GM18867 (cell line): Measurements from ENCODE around the gene C2orf76.
"Not testable (repeated sequence)": the region's sequence is repeated elsewhere in the genome, so short reads cannot be mapped to it uniquely, and the experiment has no call there.

Experiments used
- ATAC-seq: cut with Tn5 transposase; IDR thresholded peaks from one replicate; pipeline ENCODE4 v1.9.1; 2021; ENCODE audit warnings: mild to moderate bottlenecking, moderate library complexity; ENCODE audit not compliant: unreplicated experiment

Gene C2orf76

DNA sequence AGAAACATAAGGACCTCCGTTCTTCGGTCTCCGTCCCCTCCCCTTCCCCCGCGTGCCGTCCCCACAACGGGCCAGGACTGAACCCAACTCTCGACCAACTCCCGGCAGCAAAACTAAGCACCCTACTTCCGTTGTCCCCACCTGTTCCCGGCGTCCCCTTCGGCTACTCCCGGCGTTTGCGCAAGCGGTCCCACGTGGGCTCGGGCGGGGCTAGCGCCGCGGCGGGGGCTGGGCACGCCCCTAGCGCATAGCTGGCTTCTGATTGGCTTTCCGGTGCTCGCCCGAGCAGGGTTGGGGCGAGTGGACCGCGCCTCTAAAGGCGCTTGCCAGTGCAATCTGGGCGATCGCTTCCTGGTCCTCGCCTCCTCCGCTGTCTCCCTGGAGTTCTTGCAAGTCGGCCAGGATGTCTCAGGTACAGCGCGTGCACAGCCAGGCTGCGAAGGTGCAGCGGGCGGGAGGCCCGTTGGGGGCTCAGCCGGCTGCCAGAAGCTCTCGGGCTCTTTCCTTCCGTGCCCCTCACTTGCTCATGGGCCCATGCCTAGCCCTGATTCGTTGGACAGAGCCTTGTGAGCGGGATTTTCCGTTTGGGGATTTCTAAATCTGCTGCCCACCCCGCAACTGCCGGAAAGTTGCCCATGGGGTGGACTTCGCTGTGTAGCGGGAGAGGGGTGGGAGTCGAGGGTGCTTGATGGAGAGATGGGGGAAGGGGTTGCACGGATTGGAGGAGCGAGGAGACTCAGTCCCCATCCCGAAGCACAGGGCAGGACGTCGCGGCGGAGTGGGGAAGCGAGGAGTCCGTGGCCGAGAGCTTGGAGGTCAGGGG, at the start of gene C2orf76, which contains the start of gene DBI:
Gene C2orf76, minus strand, starts transcription at position 186 of the 823 bp plus-strand sequence. CDS start 26,875 bp downstream, outside the sequence.
Gene DBI, plus strand, starts transcription at position 329 of the 823 bp plus-strand sequence. Its CDS starts 75 bp downstream, at position 404.
- peak; percentile 97 for ATAC-seq

DNA sequence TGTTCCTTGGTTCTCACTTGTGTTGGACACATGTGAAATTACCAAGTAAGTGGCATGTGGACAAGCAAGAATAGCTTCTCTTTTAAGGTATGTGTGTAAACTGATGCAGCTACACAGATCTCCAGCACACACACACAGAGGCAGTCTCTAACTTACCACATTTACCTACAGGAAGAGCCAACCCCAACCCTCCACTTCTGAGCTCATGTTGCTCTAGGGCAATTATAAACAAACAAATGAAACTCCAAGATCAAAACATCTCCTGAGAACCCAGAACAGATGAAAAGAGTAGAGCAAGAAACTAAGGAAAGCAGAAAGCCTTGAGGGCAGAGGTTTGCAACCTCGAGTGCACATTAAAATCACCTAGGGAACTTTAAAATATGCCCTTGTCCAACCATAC, 49.0 kb upstream of the C2orf76 start:
- ATAC-seq: no peak

DNA sequence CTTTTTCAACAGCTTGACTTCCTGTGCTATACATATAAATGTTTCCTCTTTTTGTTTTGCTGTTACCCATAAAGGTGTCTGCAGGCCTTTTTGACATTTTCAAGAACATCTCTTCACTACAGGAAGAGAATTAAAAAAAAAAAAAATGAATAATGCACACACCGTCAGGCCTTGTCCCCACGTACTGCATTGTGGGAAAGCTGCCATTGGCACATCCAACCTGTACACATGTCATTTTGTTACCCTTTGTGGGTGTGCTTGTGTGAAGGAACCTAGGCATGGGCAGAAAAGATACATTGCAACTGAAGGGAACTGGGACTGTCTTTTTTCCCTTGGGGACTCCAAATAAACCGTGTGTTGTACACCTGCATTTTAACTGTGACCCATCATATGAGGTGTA, 48.3 kb upstream of the C2orf76 start:
- ATAC-seq: no peak

DNA sequence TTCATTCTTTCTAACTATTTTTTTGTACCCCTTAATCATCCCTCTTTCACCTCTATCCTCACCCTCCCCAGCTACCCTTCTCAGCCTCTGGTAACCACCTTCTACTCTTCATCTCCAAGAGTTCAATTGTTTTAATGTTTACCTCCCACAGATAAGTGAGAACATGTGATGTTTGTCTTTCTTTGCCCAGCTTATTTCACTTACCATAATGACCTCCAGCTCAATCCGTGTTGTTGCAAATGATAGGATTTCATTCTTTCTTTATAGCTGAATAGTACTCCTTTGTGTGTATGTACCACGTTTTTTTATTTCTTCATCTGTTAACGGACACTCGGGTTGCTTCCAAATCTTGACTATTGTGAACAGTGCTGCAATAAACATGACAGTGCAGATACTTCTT, 42.9 kb upstream of the C2orf76 start:
- no peak for ATAC-seq

DNA sequence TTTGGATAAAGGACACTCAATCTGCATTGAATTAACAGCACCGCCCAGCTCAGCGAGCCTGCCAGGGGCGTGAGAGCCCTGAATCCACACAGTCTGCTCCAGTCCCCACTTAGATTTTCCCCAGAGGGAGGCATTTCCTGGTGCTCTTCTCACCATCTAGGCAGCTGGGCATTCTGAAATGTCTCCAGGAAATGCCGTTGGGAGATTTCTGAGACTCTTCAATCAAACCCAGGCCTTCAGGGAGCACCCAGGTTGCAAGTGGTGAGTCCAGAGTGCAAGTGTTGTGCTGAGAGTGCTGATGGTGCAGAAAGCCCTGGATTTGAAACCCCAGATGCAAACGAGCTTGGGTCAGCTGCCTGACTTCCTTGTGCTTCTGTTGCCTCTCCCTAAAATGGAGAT, 41.6 kb upstream of the C2orf76 start:
- ATAC-seq: no peak

DNA sequence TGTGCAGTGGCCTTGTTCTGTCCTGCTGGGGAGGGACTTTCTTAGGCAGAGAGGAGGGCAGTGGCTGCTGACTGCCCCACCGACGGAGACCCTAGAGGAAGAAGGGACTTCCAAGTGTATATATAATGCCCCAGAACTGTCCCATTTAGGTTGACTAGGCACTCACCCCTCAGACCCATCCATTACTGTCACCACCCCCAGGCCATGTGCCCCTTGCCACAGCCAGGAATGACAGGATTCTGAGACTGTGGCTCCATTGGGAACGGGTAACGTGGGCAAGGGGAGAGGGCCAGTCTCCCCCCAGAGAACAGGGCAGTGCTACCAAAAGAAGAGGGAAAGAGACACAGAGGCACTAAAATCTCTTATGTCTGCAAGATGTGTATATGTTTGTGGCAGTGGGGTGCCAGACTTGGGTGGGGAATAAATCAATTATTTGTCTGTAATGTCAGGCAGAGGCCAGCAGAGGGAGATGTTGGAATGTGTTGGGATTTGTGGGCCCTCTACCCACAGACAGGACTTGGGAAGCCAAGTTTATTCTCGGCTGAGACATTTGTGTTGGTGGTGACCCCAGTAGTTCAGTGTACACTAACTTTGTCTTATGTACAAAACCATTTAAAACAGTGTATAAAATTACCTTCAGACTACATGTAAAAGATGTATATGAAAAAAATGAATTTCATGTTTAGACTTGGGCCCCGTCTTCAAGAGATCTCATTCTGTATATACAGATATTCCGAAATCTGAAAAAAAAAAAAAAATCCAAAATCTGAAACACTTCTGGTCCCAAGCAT, 41.0 kb upstream of the C2orf76 start:
- ATAC-seq: peak; percentile 67

DNA sequence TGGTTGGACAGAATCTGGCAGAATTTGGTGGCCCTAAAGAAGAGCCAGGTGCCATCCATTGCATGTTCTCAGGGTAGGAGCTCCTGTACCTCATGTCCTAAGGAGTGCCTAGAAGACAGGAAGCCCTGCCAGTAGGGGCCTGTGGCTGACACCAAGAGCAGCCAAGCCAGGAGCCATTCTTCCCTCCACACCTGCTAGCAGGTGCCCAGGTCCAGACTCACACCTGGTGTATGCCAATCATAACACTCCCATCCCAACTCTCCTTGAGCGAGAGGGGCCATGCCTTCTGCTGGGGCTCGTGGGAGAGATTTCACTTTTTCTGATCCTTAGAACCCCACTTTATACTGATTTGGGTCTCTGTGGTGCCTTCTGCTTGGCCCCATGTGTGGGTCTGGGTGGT, 38.5 kb upstream of the C2orf76 start:
- no peak for ATAC-seq

DNA sequence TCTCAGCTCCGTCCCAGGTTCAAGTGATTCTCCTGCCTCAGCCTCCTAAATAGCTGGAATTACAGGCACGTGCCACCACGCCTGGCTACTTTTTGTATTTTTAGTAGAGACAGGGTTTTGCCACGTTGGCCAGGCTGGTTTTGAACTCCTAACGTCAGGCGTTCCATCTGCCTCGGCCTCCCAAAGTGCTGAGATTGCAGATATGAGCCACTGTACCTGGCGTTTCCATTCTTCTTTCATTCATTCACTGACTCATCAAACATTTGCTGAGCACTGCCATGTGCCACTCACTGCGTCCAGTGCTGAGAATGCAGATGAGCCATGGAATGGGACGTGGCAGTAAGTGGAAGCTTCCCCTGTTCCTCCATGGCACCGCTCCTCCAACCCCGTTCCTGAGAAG, 37.0 kb upstream of the C2orf76 start:
- ATAC-seq: not testable (repeated sequence)

DNA sequence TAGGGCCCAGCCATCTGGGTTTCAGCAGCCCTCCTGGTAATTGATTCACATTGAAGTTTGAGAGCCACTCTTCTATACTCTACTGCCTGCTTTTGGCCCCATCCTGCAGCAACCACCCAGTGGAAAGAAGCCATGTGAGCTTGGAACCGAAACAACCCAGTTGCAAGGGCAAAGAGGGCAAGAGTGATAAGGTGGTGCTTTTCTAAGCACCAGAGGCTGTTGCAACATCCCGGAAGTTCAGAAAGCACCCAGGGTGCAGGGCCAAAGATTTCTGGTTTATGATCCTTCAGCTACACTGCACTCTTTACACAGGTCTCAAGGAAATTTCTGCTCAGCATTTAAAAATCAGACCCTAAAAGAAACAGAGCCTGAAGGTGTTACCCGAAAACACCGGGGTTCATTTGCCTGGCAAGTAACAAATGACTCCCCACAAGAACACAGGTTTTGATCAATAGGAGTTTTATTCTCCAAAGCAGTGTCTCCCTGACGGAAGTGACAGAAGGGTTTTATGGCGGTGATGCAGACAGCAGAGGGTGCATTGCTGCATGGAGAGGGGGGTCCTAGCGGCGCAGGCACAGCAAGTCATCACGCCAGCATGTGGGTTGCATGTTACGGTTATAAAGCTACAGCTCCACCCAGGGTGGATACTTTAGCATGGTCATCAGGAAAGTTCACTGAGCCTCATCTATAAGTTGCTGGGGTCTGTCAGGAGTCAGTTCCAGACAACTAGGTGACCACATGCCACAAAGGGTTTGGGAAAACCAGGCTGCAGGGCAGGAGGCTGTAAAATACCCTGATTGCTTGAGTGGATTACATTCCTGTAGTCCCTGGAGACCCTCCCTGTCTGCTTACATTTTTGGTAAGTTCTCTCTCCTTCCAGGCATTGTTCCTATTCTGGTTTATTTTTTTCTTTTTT, 36.3 kb upstream of the C2orf76 start:
- no peak for ATAC-seq

DNA sequence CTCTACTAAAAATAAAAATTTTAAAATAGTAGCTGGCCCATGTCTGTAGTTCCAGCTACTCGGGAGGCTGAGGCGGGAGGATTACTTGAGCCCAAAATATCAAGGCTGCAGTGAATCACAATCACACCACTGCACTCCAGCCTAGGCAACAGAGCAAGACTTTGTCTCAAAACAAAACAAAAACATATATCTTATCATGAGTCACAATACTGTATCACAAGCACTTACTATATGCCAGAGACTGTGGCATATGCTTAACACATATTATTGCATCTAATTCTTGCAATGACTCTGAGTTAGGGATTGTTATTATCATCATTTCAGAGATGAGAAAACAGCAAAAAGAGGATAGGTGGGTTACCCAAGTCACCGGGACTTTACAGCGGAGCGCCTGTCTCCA, 35.5 kb upstream of the C2orf76 start:
- no peak for ATAC-seq

DNA sequence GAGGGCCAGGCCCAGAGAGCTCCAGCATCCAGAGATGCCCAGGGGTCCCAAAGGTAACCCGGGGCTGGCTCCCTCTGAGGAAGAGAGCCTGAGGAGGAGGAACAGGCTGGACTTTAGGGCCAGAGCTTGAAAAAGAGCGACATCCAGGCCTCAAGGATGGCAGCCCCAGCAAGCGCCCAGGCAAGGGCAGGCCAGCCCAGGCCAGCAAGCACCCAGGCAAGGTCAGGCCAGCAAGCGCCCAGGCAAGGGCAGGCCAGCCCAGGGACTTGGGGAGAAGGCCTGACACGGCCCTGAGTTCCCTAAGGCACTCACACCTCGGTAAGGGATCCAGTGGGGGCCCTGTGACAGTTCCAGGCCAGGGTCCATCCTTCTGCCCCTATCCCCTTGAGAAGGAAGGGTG, 30.6 kb upstream of the C2orf76 start:
- no peak for ATAC-seq

DNA sequence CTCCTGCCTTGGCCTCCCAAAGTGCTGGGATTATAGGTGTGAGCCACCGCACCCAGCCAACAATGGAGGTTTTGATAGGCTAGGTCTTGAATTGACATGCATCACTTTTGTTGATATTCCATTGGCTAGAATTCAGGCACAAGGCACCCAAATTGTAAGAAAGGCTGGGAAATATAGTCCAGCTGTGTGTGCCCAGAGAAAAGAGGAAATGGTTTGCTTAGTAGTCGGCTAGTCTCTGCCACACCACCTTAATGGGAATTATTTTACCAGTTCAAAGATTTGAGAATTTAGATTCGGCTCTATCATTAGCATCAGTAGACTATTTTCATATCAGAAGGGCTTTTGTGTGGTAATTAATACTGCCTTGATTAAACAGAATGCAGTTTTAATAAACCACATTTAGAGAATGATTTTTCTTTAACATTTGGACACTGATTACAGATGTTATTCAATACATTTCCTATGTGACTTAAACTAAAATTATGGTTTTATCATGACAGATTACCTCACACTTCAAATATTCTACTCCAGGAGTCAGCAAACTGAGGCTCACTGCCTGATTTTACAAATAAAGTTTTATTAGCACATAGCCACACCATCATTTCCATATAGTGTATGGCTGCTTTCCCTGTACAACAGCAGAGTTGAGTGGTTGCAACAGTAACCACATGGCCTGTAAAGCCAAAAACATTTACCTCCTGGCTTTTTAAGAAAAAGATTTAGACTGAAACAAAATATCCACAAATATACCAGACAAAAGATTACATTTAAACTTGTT, 27.5 kb upstream of the C2orf76 start:
- no peak for ATAC-seq

DNA sequence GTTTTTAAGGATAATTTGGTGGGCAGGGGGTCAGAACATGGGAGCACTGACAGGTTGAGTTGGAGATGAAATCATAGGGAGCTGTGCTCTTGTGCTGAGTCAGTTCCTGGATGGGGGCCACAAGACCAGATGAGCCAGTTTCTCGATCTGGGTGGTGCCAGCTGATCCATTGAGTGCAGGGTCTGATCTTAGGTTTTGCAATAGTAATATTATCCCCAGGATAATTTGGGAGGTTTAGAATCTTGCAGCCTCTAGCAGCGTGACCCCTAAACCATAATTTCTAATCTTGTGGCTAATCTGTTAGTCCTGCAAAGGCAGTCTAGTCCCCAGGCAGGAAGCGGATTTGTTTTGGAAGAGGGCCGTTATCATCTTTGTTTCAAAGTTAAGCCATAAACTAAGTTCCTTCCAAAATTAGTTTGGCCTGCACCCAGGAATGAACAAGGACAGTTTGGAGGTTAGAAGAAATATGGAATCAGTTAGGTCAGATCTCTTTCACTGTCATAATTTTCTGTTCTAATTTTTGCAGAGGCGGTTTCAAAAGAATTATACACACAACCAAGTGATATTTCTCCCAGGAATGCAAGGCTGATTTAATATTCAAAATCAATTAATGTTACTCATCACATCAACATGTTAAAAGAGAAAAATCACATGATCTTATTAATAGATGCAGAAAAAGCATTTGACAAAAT, 23.1 kb upstream of the C2orf76 start:
- no peak for ATAC-seq

DNA sequence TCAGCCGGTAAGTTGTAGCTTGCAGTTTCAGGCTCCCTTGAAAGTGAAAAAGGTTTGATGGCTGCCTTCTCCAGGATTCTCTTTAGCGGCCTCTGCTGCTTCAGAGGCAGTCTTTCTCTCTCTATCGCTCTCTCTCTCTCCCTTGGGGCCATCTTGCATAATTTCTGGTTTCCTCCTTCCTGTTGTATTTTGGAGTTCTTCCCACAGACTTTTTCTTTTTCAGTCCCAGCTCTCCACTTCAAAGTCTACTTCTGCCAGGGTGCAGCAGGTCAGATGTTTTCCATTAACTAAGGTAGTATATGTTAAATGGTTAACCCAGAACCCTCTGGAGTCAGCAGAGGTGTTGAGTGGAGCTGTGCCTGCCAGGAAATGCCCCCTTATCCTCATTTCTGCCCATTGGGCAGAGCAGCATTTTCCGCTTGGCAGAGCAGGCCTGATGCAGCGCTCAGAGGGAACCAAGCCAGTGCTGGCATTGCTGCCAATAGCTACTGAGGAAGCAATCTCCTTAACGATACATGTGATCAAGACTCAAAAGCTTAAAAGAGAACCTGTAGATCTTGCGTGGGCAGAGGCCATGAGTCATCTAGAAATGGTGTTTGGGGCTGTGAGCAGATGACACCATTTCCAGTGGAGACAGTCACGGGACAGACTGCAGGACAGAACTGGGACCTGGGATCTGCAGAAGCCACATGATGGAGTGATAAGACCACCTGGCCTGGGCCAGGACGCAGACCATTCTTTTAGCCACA, 20.9 kb upstream of the C2orf76 start:
- peak; percentile 87 for ATAC-seq

DNA sequence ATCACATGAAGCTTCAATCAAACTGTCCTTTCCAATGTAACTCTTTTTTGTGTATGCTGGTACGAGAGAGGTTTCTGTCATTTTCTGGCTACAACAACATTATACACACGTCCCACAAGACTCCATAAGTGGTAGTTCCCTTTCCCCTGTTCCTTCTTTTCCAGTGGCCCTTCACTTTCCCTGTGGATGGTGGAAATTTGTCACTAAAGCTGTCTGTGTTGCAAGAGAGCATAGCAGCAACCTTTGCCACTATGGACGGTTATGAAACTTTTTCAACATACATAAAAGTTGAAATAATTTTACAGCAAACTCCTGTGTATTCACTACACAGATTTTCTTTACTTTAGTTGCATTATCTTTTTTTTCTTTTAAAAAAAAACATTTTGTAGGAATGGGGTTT, 18.8 kb upstream of the C2orf76 start:
- no peak for ATAC-seq

DNA sequence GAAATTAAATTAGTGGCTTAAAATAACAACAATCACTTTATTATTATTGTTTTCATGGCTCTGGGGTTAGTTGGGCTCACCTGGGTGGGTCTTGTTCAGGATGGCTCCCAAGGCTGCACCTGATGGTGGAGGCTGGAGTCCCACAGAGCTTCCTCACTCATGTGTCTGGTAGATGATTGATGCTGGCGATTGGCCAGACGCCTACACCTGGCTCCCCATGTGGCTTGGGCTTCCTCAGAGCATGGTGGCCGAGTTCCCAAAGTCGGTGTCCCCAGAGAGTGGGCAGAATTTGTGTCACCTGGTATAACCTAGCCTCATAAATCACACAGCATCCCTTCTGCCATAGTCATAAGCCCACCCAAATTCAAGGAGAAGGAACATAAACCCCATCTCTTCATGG, 18.3 kb upstream of the C2orf76 start:
- ATAC-seq: no peak

DNA sequence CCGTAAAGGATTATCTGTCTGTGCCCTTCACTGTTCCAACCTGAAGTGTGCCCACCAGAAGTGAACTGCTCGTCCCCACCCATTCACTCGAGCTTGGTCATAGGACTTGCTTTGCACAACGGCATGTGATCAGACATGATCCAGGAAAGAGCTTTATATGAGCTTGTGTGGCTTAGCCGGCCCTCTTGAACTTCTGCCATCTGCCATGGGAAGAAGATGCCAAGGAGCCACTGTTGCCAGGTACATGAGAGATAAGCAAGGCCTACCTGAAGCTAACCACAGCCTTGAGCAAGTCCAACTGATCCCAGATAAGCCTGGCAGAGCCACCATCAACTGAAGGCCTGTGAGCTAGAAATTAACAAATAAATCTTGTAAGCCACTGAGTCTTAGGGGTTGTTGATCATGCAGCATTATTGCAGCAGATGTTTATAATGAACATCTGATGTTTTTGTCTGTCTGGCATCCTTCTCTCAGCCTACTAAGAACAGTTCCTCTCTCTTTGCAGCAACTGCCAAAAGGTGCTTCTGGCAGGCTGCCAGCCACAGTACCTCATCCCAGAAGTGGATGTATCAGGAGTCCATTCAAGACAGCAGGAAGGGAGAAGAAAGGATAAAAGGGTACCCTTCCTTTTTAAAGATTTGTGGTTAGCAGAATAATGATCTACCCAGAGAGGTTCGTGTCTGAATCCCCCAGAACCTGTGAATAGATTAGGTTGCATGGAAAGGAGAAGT, 16.9 kb upstream of the C2orf76 start:
- no peak for ATAC-seq

DNA sequence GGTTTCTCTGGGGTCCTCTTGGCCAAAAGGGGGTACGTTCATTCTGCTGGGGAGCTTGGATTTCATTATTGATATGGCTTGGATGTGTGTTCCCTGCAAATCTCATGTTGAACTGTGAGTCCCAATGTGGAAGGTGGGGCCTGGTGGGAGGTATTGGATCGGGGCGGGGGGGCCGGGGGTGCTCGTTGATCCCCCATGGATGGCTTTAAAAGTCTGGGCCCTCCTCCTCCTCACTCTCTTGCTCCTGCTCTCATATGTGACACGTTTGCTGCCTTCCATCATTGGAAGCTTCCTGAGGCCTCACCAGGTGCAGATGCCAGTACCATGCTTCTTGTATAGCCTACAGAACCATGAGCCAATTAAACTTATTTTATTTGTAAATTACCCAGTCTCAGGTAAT, 11.9 kb upstream of the C2orf76 start:
- ATAC-seq: no peak
